HCT116 (cell line): ENCODE data around the gene AFDN. TPM values are rescaled to one million over a fixed set of nuclear protein-coding genes. Genes with fewer than 3 reads are reported as not detected.

ENCODE experiments used
- ATAC-seq: fragments of 200-7000 bp; cut with Tn5 transposase; 2 replicates; pipeline ENCODE4 v1.9.1; 2020; ENCODE audit warnings: mild to moderate bottlenecking, moderate library complexity
- BruUV-seq: library from RNA; stranded (reverse); fragments of 400-500 nt; replicated peaks from 2 replicates; lab custom pipeline; 2021; lab: Mats Ljungman, UMichigan
- CTCF ChIA-PET: fragments of 300-600 bp; sonication (Branson Sonifier 250); formaldehyde crosslinking; loops from one replicate; lab custom pipeline; 2021; ENCODE audit warnings: antibody characterized with exemption; lab: Charles Lee
- POLR2A ChIA-PET: fragments of 300-600, 350-600 bp; sonication (Branson Sonifier 250); formaldehyde crosslinking; loops from one replicate; lab custom pipeline; 2021; ENCODE audit warnings: antibody characterized with exemption; lab: Charles Lee
- RAD21 ChIA-PET, 2 experiments: fragments of 300-600 bp; sonication (Branson Sonifier 250); formaldehyde crosslinking; loops; one replicate each; lab custom pipeline; 2023; ENCODE audit warnings: low total read pairs in 2 of 2; ENCODE audit not compliant: uncharacterized antibody in 2 of 2, unreplicated experiment in 2 of 2, low non-redundant PET in 1 of 2; lab: Charles Lee
- DNase-seq: peaks from one replicate; pipeline ENCODE4 v3.0.0-alpha.2; 2010; ENCODE audit warnings: low read depth, low spot score
- H2AFZ ChIP-seq: fragments of 200-600 bp; shearing (Covaris generic), sonication (generic); 2 replicates; pipeline ENCODE4 v1.6.1; 2017; ENCODE audit warnings: low read depth, mixed run types, mixed read lengths, antibody characterized with exemption, low read length; ENCODE audit not compliant: poor library complexity, severe bottlenecking
- H3K27ac ChIP-seq: 2 replicates; pipeline ENCODE4 v1.5.1; 2012; ENCODE audit warnings: low read depth, low read length
- H3K27me3 ChIP-seq: fragments of 200-600 bp; sonication (generic); 2 replicates; pipeline ENCODE4 v1.6.1; 2016; ENCODE audit warnings: mixed run types, low read length, mixed read lengths; ENCODE audit not compliant: insufficient read depth
- H3K36me3 ChIP-seq, 2 experiments: fragments of 200-500 bp in 1 of 2; fragments of 200-600 bp in 1 of 2; sonication (Bioruptor generic) in 1 of 2; sonication (generic) in 1 of 2; 2 replicates each; pipeline versions ENCODE4 v1.5.1 to v1.6.1; 2014 to 2016; ENCODE audit warnings: low read length in 2 of 2, inconsistent platforms in 1 of 2, mixed read lengths in 1 of 2, mixed run types in 1 of 2; ENCODE audit not compliant: insufficient read depth in 2 of 2, control insufficient read depth in 1 of 2
- H3K4me1 ChIP-seq, 2 experiments: fragments of 200-600 bp in 1 of 2; sonication (generic) in 1 of 2; 2 replicates each; pipeline versions ENCODE4 v1.5.1 to v1.6.1; 2012 to 2017; ENCODE audit warnings: low read length in 2 of 2, inconsistent platforms in 1 of 2, mild to moderate bottlenecking in 1 of 2, mixed read lengths in 1 of 2, mixed run types in 1 of 2, moderate library complexity in 1 of 2; ENCODE audit not compliant: insufficient read depth in 2 of 2, control insufficient read depth in 1 of 2
- H3K4me2 ChIP-seq: fragments of 200-600 bp; sonication (generic); 2 replicates; pipeline ENCODE4 v1.6.1; 2017; ENCODE audit warnings: mixed run types, low read length, mixed read lengths
- H3K4me3 ChIP-seq, 2 experiments: fragments of 200-600 bp in 1 of 2; sonication (generic) in 1 of 2; replicated peaks in 1 of 2; 2 replicates each; pipeline ENCODE4 v1.5.1; 2011 to 2016; ENCODE audit warnings: low read length in 2 of 2, control low read depth in 1 of 2, low read depth in 1 of 2, mild to moderate bottlenecking in 1 of 2, mixed read lengths in 1 of 2, mixed run types in 1 of 2
- H3K79me2 ChIP-seq: fragments of 200-600 bp; sonication (generic); 2 replicates; pipeline ENCODE4 v1.6.1; 2017; ENCODE audit warnings: mild to moderate bottlenecking, mixed run types, low read length, moderate library complexity, mixed read lengths; ENCODE audit not compliant: insufficient read depth
- H3K9ac ChIP-seq: fragments of 200-600 bp; sonication (generic); 2 replicates; pipeline ENCODE4 v1.6.1; 2016; ENCODE audit warnings: low read length, mixed read lengths
- H3K9me2 ChIP-seq: fragments of 200-600 bp; sonication (generic), shearing (Covaris generic); 2 replicates; pipeline ENCODE4 v1.6.1; 2017; ENCODE audit warnings: mixed run types, mild to moderate bottlenecking, moderate library complexity; ENCODE audit not compliant: insufficient read depth
- H3K9me3 ChIP-seq, 2 experiments: fragments of 200-500 bp in 1 of 2; fragments of 200-600 bp in 1 of 2; sonication (Bioruptor generic) in 1 of 2; sonication (generic) in 1 of 2; 2 replicates each; pipeline ENCODE4 v1.6.1; 2014 to 2017; ENCODE audit warnings: low read length in 2 of 2, mixed read lengths in 2 of 2, inconsistent platforms in 1 of 2, low read depth in 1 of 2, mild to moderate bottlenecking in 1 of 2, mixed run types in 1 of 2, moderate library complexity in 1 of 2; ENCODE audit not compliant: control insufficient read depth in 1 of 2, insufficient read depth in 1 of 2
- H4K20me1 ChIP-seq: fragments of 200-600 bp; sonication (generic), shearing (Covaris generic); 2 replicates; pipeline ENCODE4 v1.6.1; 2017; ENCODE audit warnings: mixed run types, mild to moderate bottlenecking, moderate library complexity; ENCODE audit not compliant: insufficient read depth
- CEBPB ChIP-seq: IDR thresholded peaks from 2 replicates; pipeline ENCODE4 v1.6.1; 2012; ENCODE audit warnings: low read depth
- EGR1 ChIP-seq: IDR thresholded peaks from 2 replicates; pipeline ENCODE4 v1.6.1; 2012; ENCODE audit warnings: low read depth
- ELF1 ChIP-seq: IDR thresholded peaks from 2 replicates; pipeline ENCODE4 v1.6.1; 2012; ENCODE audit warnings: low read depth, borderline replicate concordance
- EZH2phosphoT487 ChIP-seq: fragments of 200-600 bp; IDR thresholded peaks from 2 replicates; pipeline ENCODE4 v1.6.1; 2018; ENCODE audit warnings: antibody characterized with exemption, borderline replicate concordance
- FOSL1 ChIP-seq: IDR thresholded peaks from 2 replicates; pipeline ENCODE4 v1.6.1; 2012; ENCODE audit warnings: low read depth
- JUND ChIP-seq: IDR thresholded peaks from 2 replicates; pipeline ENCODE4 v1.6.1; 2012
- POLR2AphosphoS5 ChIP-seq: IDR thresholded peaks from 2 replicates; pipeline ENCODE4 v1.6.1; 2011; ENCODE audit warnings: mild to moderate bottlenecking, low read depth, low read length, moderate library complexity
- RAD21 ChIP-seq: IDR thresholded peaks from 2 replicates; pipeline ENCODE4 v1.6.1; 2012; ENCODE audit warnings: low read depth, mild to moderate bottlenecking
- SRF ChIP-seq: IDR thresholded peaks from 2 replicates; pipeline ENCODE4 v1.6.1; 2012; ENCODE audit warnings: low read depth
- ZNF274 ChIP-seq: fragments of 200-500 bp; sonication (Bioruptor generic); IDR thresholded peaks from 2 replicates; pipeline ENCODE4 v1.6.1; 2014; ENCODE audit warnings: mild to moderate bottlenecking, low read depth, low read length, inconsistent platforms
- intact Hi-C: fragments of 100-400 bp; cut with micrococcal nuclease; formaldehyde crosslinking; loops from 2 replicates; pipeline ENCODE4 v1.10.0; 2022
- total RNA-seq: library from RNA; stranded (reverse); gene quantifications from one replicate; pipeline ENCODE4 v1.2.1, GENCODE V29; 2021; ENCODE audit not compliant: unreplicated experiment

The AFDN gene
- total RNA-seq, 1 experiment from 2014 or later = 59.4 TPM

- POLR2A ChIA-PET = no interaction called here
These were observed 45.5 kb upstream of the AFDN start for GRCh38 chr6:167781066-167781767.

GRCh38 chr6:167781868-167782267, 44.8 kb upstream of the AFDN start:
- no peak for ATAC-seq
- H3K79me2 ChIP-seq = no peaks in the 10 kb centered on the region
- CTCF ChIA-PET = no interaction called here
- no peaks in the 10 kb centered on the region for H3K9me2 ChIP-seq
- H2AFZ ChIP-seq = no peak overlapping the region
- no peak for DNase-seq
- H3K36me3 ChIP-seq = no peaks in the 10 kb centered on the region
- H3K4me3 ChIP-seq = no peak overlapping the region
- no peaks in the 10 kb centered on the region for H3K9me3 ChIP-seq
- BruUV-seq = no TSS peak
- no peak overlapping the region for H3K9ac ChIP-seq
- POLR2A ChIA-PET = no interaction called here
- no peaks in the 10 kb centered on the region for H3K27me3 ChIP-seq
- no peak overlapping the region for H3K4me2 ChIP-seq
- TF ChIP-seq SRF (no peak), FOSL1 (no peak), EZH2phosphoT487 (no peak), JUND (no peak), ZNF274 (no peak), POLR2AphosphoS5 (no peak), EGR1 (no peak)
- no peaks in the 10 kb centered on the region for H4K20me1 ChIP-seq
- intact Hi-C loops = no loop called here
- RAD21 ChIA-PET = no interaction called here
- H3K27ac ChIP-seq = no peak overlapping the region
- peaks cover 0 to 6% of the 10 kb centered on the region in 2 experiments; a peak in 2 of 4 replicates for H3K4me1 ChIP-seq

More at GRCh38 chr6:167781066-167781767, 45.5 kb upstream of the AFDN start:
- no peak overlapping the region; the same call in 1 of the 2 replicates for H3K4me2 ChIP-seq
- peak; percentile 55 for ATAC-seq
- TF ChIP-seq ZNF274 = no peak
- no peak for TF ChIP-seq ELF1
- TF ChIP-seq CEBPB = no peak
- no peak for TF ChIP-seq RAD21
- H3K4me3 ChIP-seq = no peak overlapping the region
- no peak for DNase-seq
- no peaks in the 10 kb centered on the region for H3K36me3 ChIP-seq
- no peaks in the 10 kb centered on the region for H3K79me2 ChIP-seq
- no peak overlapping the region for H2AFZ ChIP-seq
- H3K27ac ChIP-seq = no peak overlapping the region
- BruUV-seq = no TSS peak
- intact Hi-C loops = no loop called here
- no peaks in the 10 kb centered on the region for H3K9me3 ChIP-seq
- H4K20me1 ChIP-seq = no peaks in the 10 kb centered on the region
- ChIA-PET CTCF (no interaction called here), RAD21 (no interaction called here)
- H3K9ac ChIP-seq = no peak overlapping the region
- H3K27me3 ChIP-seq = no peaks in the 10 kb centered on the region
- no peaks in the 10 kb centered on the region for H3K9me2 ChIP-seq
- peaks cover 0 to 6% of the 10 kb centered on the region in 2 experiments; a peak in 2 of 4 replicates for H3K4me1 ChIP-seq
